Measurements from ENCODE around the gene GATA3. TPM values are rescaled to one million over a fixed set of nuclear protein-coding genes. Genes with fewer than 3 reads are reported as not detected.

Gene GATA3
- total and polyA plus RNA-seq, 7 experiments from 2014 or later, result 24.0 to 60.1 (median 33.4) TPM

GRCh38 chr10:8041992-8042720 is 12.3 kb upstream of the GATA3 start:
- no peak overlapping the region for H3K27ac ChIP-seq (ENCODE audit: low read depth, low read length)
- peaks cover 96 to 99% (median 98%) of the 10 kb centered on the region in 5 donors for H3K27me3 Mint-ChIP-seq
- peaks cover 4 to 38% (median 7%) of the 10 kb centered on the region in 11 donors for H3K9me3 Mint-ChIP-seq
- POLR2A ChIA-PET, result interaction anchor here (0.8 kb wide), 1 partner anchor 1625 kb away, joined by 3 read pairs; no protein-coding TSS in a partner anchor
- peak overlapping the region in 6 of 9 donors; percentile 25 to 66 (median 48) for H3K27ac Mint-ChIP-seq
- CTCF ChIA-PET, result interaction anchor here (0.6 to 1.6 kb wide), 3 partner anchors 11 to 1167 kb away, joined by 3 to 4 read pairs (median 3); no protein-coding TSS in a partner anchor
- no peaks in the 10 kb centered on the region for H3K36me3 ChIP-seq (ENCODE audit: control insufficient read depth in 2 of 3, insufficient read depth in 3 of 3, low read length in 3 of 3)
- H3K9me3 ChIP-seq (ENCODE audit: control insufficient read depth in 2 of 3, low read length in 3 of 3), result no peaks in the 10 kb centered on the region
- ATAC-seq (no peak), DNase-seq (peak in 1 of 9 donors; percentile 14)
- intact Hi-C loops (cut with micrococcal nuclease), result loop anchor here in 1 of 2 donors (1.0 to 10.0 kb wide), 2 partner anchors 8 to 167 kb away; no protein-coding TSS in a partner anchor
- peaks cover 37 to 39% of the 10 kb centered on the region in 2 donors for H3K4me1 ChIP-seq (ENCODE audit: control insufficient read depth in 2 of 2, insufficient read depth in 2 of 2, low read length in 2 of 2)
- H3K36me3 Mint-ChIP-seq, result peaks cover 0 to 7% (median 4%) of the 10 kb centered on the region in 5 donors
- H3K27me3 ChIP-seq (ENCODE audit: control insufficient read depth in 2 of 2, insufficient read depth in 2 of 2, low read length in 2 of 2), result peaks cover 66 to 85% of the 10 kb centered on the region in 2 donors
- H3K4me1 Mint-ChIP-seq, result peaks cover 41 to 77% (median 64%) of the 10 kb centered on the region in 7 donors
- no peak overlapping the region for H3K4me3 ChIP-seq (ENCODE audit: low read length)
- H3K4me3 Mint-ChIP-seq, result peak overlapping the region in 5 of 10 donors; percentile 21 to 70 (median 59)

GRCh38 chr10:8042721-8043568 is 11.5 kb upstream of the GATA3 start:
- intact Hi-C loops (cut with micrococcal nuclease), result loop anchor here in 1 of 2 donors (10.0 kb wide), 1 partner anchor 168 kb away; no protein-coding TSS in a partner anchor
- POLR2A ChIA-PET, result no interaction called here
- H3K4me3 Mint-ChIP-seq, result peak overlapping the region in 6 of 10 donors; percentile 14 to 70 (median 61)
- ATAC-seq, result no peak
- Histone ChIP-seq H3K27me3 (ENCODE audit: control insufficient read depth in 2 of 2, insufficient read depth in 2 of 2, low read length in 2 of 2) (peaks cover 63 to 88% of the 10 kb centered on the region in 2 donors), H3K9me3 (ENCODE audit: control insufficient read depth in 2 of 3, low read length in 3 of 3) (no peaks in the 10 kb centered on the region), H3K36me3 (ENCODE audit: control insufficient read depth in 2 of 3, insufficient read depth in 3 of 3, low read length in 3 of 3) (no peaks in the 10 kb centered on the region), H3K4me1 (ENCODE audit: control insufficient read depth in 2 of 2, insufficient read depth in 2 of 2, low read length in 2 of 2) (peaks cover 34 to 40% of the 10 kb centered on the region in 2 donors), H3K27ac (ENCODE audit: low read depth, low read length) (no peak overlapping the region), H3K4me3 (ENCODE audit: low read length) (no peak overlapping the region)
- peaks cover 96 to 99% (median 98%) of the 10 kb centered on the region in 5 donors for H3K27me3 Mint-ChIP-seq
- peak overlapping the region in 5 of 9 donors; percentile 26 to 71 (median 61) for H3K27ac Mint-ChIP-seq
- CTCF ChIA-PET, result interaction anchor here (0.7 to 1.6 kb wide), 3 partner anchors 10 to 360 kb away, joined by 3 to 4 read pairs (median 3); no protein-coding TSS in a partner anchor
- DNase-seq, result peak in 2 of 9 donors; percentile 5 to 22
- H3K9me3 Mint-ChIP-seq, result peaks cover 3 to 36% (median 7%) of the 10 kb centered on the region in 11 donors
- peaks cover 38 to 77% (median 68%) of the 10 kb centered on the region in 7 donors for H3K4me1 Mint-ChIP-seq
- peaks cover 0 to 7% (median 4%) of the 10 kb centered on the region in 5 donors for H3K36me3 Mint-ChIP-seq

DNA sequence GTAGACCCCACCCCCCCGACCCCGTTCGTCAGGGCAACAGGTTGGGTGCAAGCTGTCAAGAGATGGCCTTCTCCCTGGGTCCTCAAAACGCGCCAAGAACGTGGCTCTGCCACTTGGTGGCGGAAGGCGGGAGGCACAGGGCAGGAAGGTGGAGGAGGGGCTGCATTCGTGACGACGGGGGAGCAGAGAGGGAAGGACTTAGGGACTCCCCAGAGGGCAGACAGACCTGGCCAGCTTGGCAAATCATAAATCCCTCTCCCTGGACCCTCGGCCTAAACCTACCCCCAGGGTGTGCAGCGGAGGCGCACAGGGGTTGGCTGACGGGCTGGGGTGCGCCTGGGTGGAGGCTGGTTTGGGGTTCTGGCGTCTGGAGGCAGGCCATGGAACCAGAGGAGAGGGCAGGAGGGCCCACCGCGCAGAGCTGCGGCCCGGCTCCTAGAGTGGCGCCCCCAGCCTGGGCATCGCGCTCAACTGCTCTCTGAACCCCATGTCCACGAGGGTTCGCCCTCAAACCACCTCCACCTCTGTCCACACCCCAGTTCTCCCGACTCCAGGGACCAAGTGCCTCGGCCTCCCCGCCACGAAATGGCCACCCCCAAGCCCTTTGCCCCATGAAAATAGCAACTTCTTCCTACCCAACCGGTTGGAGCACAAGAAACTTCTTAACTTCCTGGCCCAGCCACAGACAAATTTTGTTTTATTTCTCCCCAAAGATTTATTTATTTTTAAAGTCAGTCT is 10.8 kb upstream of the GATA3 start:
- peak in 7 of 9 donors; percentile 18 to 55 (median 49) for DNase-seq
- Histone ChIP-seq H3K36me3 (ENCODE audit: control insufficient read depth in 2 of 3, insufficient read depth in 3 of 3, low read length in 3 of 3) (no peaks in the 10 kb centered on the region), H3K27ac (ENCODE audit: low read depth, low read length) (no peak overlapping the region), H3K4me3 (ENCODE audit: low read length) (no peak overlapping the region), H3K4me1 (ENCODE audit: control insufficient read depth in 2 of 2, insufficient read depth in 2 of 2, low read length in 2 of 2) (peaks cover 42 to 48% of the 10 kb centered on the region in 2 donors), H3K9me3 (ENCODE audit: control insufficient read depth in 2 of 3, low read length in 3 of 3) (no peaks in the 10 kb centered on the region), H3K27me3 (ENCODE audit: control insufficient read depth in 2 of 2, insufficient read depth in 2 of 2, low read length in 2 of 2) (peaks cover 55 to 88% of the 10 kb centered on the region in 2 donors)
- POLR2A ChIA-PET, result no interaction called here
- peak overlapping the region in 9 of 10 donors; percentile 39 to 70 (median 63) for H3K4me3 Mint-ChIP-seq
- peaks cover 37 to 77% (median 62%) of the 10 kb centered on the region in 7 donors for H3K4me1 Mint-ChIP-seq
- CTCF ChIA-PET, result interaction anchor here (0.7 kb wide), 1 partner anchor 359 kb away, joined by 3 read pairs; no protein-coding TSS in a partner anchor
- intact Hi-C loops (cut with micrococcal nuclease), result loop anchor here (1.0 to 10.0 kb wide), 3 partner anchors 7 to 169 kb away; no protein-coding TSS in a partner anchor
- peaks cover 0 to 7% (median 4%) of the 10 kb centered on the region in 5 donors for H3K36me3 Mint-ChIP-seq
- peak overlapping the region in 5 of 9 donors; percentile 9 to 75 (median 57) for H3K27ac Mint-ChIP-seq
- peaks cover 96 to 99% (median 98%) of the 10 kb centered on the region in 5 donors for H3K27me3 Mint-ChIP-seq
- ATAC-seq, result peak; percentile 48
- H3K9me3 Mint-ChIP-seq, result peaks cover under 1 to 28% (median 6%) of the 10 kb centered on the region in 11 donors

- H3K4me1 Mint-ChIP-seq, result peaks cover 36 to 80% (median 64%) of the 10 kb centered on the region in 7 donors
- Histone ChIP-seq H3K9me3 (ENCODE audit: control insufficient read depth in 2 of 3, low read length in 3 of 3) (no peaks in the 10 kb centered on the region), H3K4me3 (ENCODE audit: low read length) (no peak overlapping the region), H3K36me3 (ENCODE audit: control insufficient read depth in 2 of 3, insufficient read depth in 3 of 3, low read length in 3 of 3) (no peaks in the 10 kb centered on the region), H3K4me1 (ENCODE audit: control insufficient read depth in 2 of 2, insufficient read depth in 2 of 2, low read length in 2 of 2) (peaks cover 49 to 52% of the 10 kb centered on the region in 2 donors), H3K27ac (ENCODE audit: low read depth, low read length) (no peak overlapping the region), H3K27me3 (ENCODE audit: control insufficient read depth in 2 of 2, insufficient read depth in 2 of 2, low read length in 2 of 2) (peaks cover 50 to 85% of the 10 kb centered on the region in 2 donors)
- H3K4me3 Mint-ChIP-seq, result peak overlapping the region; percentile 35 to 64 (median 59)
- DNase-seq (peak in 4 of 9 donors; percentile 6 to 21 (median 16)), ATAC-seq (no peak)
- peaks cover 94 to 98% (median 97%) of the 10 kb centered on the region in 5 donors for H3K27me3 Mint-ChIP-seq
- CTCF ChIA-PET, result no interaction called here
- H3K27ac Mint-ChIP-seq, result peak overlapping the region in 6 of 9 donors; percentile 5 to 74 (median 34)
- POLR2A ChIA-PET, result interaction anchor here (0.5 kb wide), 1 partner anchor 1086 kb away, joined by 5 read pairs; no protein-coding TSS in a partner anchor
- peaks cover 0 to 21% (median 4%) of the 10 kb centered on the region in 11 donors for H3K9me3 Mint-ChIP-seq
- intact Hi-C loops (cut with micrococcal nuclease), result loop anchor here (1.0 to 10.0 kb wide), 3 partner anchors 8 to 170 kb away; no protein-coding TSS in a partner anchor
- H3K36me3 Mint-ChIP-seq, result peaks cover 0 to 6% (median 2%) of the 10 kb centered on the region in 5 donors
Observed at GRCh38 chr10:8044331-8044907, 10.1 kb upstream of the GATA3 start.

DNA sequence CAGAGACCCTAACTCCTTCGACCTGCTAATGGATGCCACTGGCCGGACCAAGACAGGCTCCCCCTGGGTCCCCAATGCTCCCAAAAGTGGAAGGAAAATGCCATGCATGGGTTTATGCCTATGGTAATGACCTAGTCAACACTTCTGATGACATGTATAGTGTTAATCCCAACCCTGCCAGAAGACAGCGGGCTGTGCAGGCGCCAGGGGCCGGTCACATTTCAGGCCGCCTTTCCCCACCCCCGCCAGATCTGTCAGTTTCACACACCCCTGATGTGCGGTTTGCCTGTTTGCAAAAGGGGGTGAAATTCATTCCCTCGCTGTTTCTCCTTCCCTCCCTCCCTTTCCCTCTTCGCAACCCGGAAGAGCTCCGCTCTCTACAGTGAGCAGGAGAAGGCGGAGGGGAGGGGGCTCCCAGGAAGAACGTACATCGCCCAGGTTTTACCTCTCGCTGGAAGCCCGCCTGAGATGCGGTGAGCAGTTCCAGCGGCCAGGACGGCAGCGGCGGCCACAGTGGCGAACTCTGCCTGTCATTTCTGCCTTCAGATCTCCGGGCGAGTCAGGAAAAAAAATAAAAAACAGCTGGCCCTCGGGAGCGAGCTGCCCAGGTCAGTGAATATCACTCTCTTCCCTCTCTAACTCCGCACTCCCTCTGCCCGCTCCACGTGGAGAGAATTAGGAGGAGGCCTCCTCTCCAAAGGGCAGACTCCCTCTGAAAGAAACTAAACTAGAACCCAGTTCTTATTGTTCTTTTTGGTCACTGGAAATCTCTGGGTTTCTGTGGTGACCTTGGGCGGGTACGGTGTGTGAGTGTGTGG is 9.4 kb upstream of the GATA3 start:
- H3K27me3 Mint-ChIP-seq, result peaks cover 87 to 93% (median 90%) of the 10 kb centered on the region in 5 donors
- POLR2A ChIA-PET, result interaction anchor here (0.5 to 2.4 kb wide), 3 partner anchors 15 to 1085 kb away, joined by 3 to 9 read pairs (median 5); no protein-coding TSS in a partner anchor
- peaks cover 0 to 5% (median 0%) of the 10 kb centered on the region in 5 donors for H3K36me3 Mint-ChIP-seq
- peak in 6 of 9 donors; percentile 18 to 29 (median 24) for DNase-seq
- H3K27ac ChIP-seq (ENCODE audit: low read depth, low read length), result no peak overlapping the region
- H3K9me3 Mint-ChIP-seq, result peaks cover 0 to 19% (median 2%) of the 10 kb centered on the region in 11 donors
- H3K36me3 ChIP-seq (ENCODE audit: control insufficient read depth in 2 of 3, insufficient read depth in 3 of 3, low read length in 3 of 3), result no peaks in the 10 kb centered on the region
- peaks cover 36 to 80% (median 64%) of the 10 kb centered on the region in 7 donors for H3K4me1 Mint-ChIP-seq
- H3K27me3 ChIP-seq (ENCODE audit: control insufficient read depth in 2 of 2, insufficient read depth in 2 of 2, low read length in 2 of 2), result peaks cover 54 to 86% of the 10 kb centered on the region in 2 donors
- H3K4me3 ChIP-seq (ENCODE audit: low read length), result peak overlapping the region; percentile 26
- H3K27ac Mint-ChIP-seq, result peak overlapping the region in 4 of 9 donors; percentile 9 to 42 (median 12)
- peaks cover 56 to 59% of the 10 kb centered on the region in 2 donors for H3K4me1 ChIP-seq (ENCODE audit: control insufficient read depth in 2 of 2, insufficient read depth in 2 of 2, low read length in 2 of 2)
- intact Hi-C loops (cut with micrococcal nuclease), result loop anchor here (1.0 to 10.0 kb wide), 4 partner anchors 8 to 1257 kb away; no protein-coding TSS in a partner anchor
- H3K9me3 ChIP-seq (ENCODE audit: control insufficient read depth in 2 of 3, low read length in 3 of 3), result no peaks in the 10 kb centered on the region
- ATAC-seq, result no peak
- CTCF ChIA-PET, result no interaction called here
- peak overlapping the region; percentile 23 to 71 (median 59) for H3K4me3 Mint-ChIP-seq
